ENCODE measurements around the gene POU2AF1. TPM values are rescaled to one million over a fixed set of nuclear protein-coding genes. Genes with fewer than 3 reads are reported as not detected.

The POU2AF1 gene
- total and polyA plus RNA-seq, 2 experiments from 2014 or later = not detected

- Histone ChIP-seq H3F3A (replicated peaks; ENCODE audit: low read depth) (no peaks in the 10 kb centered on the region), H3K36me3 (ENCODE audit: insufficient read depth) (no peaks in the 10 kb centered on the region), H3K9me2 (ENCODE audit: insufficient read depth) (no peaks in the 10 kb centered on the region), H3K4me2 (no peak overlapping the region), H3K27me3 (ENCODE audit: insufficient read depth) (no peaks in the 10 kb centered on the region), H3K27ac (ENCODE audit: low read depth) (no peak overlapping the region), H3K4me3 (no peak overlapping the region), H4K20me1 (replicated peaks; ENCODE audit: insufficient read depth) (no peaks in the 10 kb centered on the region), H3K4me1 (ENCODE audit: insufficient read depth) (no peaks in the 10 kb centered on the region), H2AFZ (no peak overlapping the region), H3K79me2 (replicated peaks; ENCODE audit: insufficient read depth) (no peaks in the 10 kb centered on the region)
- ATAC-seq (no peak), DNase-seq (ENCODE audit: low spot score) (no peak)
- Mint-ChIP-seq H3K27ac (no peak overlapping the region), H3K36me3 (ENCODE audit: low read depth) (no peaks in the 10 kb centered on the region), H3K4me3 (no peak overlapping the region), H3K9me3 (no peaks in the 10 kb centered on the region), H3K4me1 (no peaks in the 10 kb centered on the region), H3K27me3 (ENCODE audit: insufficient read depth, low read depth, poor library complexity) (no peaks in the 10 kb centered on the region)
- TF ChIP-seq, protein P1, sequence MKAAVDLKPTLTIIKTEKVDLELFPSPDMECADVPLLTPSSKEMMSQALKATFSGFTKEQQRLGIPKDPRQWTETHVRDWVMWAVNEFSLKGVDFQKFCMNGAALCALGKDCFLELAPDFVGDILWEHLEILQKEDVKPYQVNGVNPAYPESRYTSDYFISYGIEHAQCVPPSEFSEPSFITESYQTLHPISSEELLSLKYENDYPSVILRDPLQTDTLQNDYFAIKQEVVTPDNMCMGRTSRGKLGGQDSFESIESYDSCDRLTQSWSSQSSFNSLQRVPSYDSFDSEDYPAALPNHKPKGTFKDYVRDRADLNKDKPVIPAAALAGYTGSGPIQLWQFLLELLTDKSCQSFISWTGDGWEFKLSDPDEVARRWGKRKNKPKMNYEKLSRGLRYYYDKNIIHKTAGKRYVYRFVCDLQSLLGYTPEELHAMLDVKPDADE (IDR thresholded peaks at IDR 0.05) = no peak
- TF ChIP-seq EZH2 (IDR thresholded peaks at IDR 0.05; ENCODE audit: low read depth, unreplicated experiment) (no peak), REST (IDR thresholded peaks at IDR 0.05; ENCODE audit: unreplicated experiment) (no peak), JUNB (IDR thresholded peaks at IDR 0.05; ENCODE audit: unreplicated experiment) (no peak), CREB1 (CRISPR knock-in tag; IDR thresholded peaks at IDR 0.05; ENCODE audit: low read depth) (no peak), ZNF114 (CRISPR knock-in tag; IDR thresholded peaks at IDR 0.05) (no peak), POLR2AphosphoS5 (IDR thresholded peaks at IDR 0.05; ENCODE audit: low read depth) (no peak), ZNF462 (CRISPR knock-in tag; IDR thresholded peaks at IDR 0.05) (no peak), NANOG (IDR thresholded peaks at IDR 0.05; ENCODE audit: borderline replicate concordance) (no peak), ZNF331 (CRISPR knock-in tag; IDR thresholded peaks at IDR 0.05; ENCODE audit: low read depth) (no peak), STAT1 (IDR thresholded peaks at IDR 0.05; ENCODE audit: unreplicated experiment) (no peak), EZH2phosphoT487 (IDR thresholded peaks at IDR 0.05; ENCODE audit: unreplicated experiment) (no peak)
- TF ChIP-seq, protein P2, sequence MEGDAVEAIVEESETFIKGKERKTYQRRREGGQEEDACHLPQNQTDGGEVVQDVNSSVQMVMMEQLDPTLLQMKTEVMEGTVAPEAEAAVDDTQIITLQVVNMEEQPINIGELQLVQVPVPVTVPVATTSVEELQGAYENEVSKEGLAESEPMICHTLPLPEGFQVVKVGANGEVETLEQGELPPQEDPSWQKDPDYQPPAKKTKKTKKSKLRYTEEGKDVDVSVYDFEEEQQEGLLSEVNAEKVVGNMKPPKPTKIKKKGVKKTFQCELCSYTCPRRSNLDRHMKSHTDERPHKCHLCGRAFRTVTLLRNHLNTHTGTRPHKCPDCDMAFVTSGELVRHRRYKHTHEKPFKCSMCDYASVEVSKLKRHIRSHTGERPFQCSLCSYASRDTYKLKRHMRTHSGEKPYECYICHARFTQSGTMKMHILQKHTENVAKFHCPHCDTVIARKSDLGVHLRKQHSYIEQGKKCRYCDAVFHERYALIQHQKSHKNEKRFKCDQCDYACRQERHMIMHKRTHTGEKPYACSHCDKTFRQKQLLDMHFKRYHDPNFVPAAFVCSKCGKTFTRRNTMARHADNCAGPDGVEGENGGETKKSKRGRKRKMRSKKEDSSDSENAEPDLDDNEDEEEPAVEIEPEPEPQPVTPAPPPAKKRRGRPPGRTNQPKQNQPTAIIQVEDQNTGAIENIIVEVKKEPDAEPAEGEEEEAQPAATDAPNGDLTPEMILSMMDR (conservative IDR thresholded peaks at IDR 0.05; ENCODE audit: low read depth in 2 of 2) = no peak
Measured at GRCh38 chr11:111329306-111330204, 49.5 kb downstream of the POU2AF1 start.

Measured in GM23338 (cell line).